NCI-H226 (cell line): Measurements from ENCODE around the gene PEDS1.
"Not testable (repeated sequence)": the region's sequence is repeated elsewhere in the genome, so short reads cannot be mapped to it uniquely, and the experiment has no call there.

ENCODE experiments used
- DNase-seq: peaks from one replicate; pipeline ENCODE4 v3.0.0-alpha.2; 2015

Gene PEDS1

DNA sequence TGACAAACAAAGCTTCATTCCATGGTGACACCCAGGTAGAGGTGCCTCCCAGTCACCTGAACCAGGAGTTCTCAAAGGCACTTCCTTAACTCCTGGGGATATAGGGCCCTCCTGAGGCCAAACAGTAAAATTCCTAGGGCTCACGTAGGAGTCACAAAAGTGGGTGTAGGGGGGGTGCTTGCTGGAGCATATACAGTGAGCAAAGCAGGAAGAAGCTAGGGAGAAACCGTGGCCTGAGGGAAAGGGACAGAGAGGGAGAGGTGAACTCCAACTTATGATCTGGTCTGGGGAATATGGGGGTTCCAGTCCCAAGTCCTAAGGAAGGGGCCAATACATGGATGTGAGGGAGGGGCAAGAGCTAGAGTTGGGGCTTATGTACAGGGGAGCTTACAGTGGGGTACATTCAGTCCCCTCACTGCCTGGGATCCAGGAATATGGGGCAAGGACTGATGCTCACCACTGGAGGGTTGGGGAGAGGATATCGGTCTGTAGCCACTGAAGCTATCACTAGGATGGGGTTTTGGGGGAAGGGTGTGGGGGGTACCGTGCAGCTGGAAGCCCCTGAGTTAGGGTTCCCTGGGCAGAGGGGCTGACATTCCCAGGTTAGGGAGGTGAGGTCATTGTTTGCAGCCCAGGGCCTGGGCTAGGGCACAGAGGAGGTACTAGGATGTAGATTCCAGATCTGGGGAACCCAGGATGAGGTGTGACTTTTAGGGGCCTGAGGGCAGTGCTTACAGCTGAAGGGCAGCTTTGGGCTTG is 950 bp downstream of the PEDS1 start:
- DNase-seq: no peak

DNA sequence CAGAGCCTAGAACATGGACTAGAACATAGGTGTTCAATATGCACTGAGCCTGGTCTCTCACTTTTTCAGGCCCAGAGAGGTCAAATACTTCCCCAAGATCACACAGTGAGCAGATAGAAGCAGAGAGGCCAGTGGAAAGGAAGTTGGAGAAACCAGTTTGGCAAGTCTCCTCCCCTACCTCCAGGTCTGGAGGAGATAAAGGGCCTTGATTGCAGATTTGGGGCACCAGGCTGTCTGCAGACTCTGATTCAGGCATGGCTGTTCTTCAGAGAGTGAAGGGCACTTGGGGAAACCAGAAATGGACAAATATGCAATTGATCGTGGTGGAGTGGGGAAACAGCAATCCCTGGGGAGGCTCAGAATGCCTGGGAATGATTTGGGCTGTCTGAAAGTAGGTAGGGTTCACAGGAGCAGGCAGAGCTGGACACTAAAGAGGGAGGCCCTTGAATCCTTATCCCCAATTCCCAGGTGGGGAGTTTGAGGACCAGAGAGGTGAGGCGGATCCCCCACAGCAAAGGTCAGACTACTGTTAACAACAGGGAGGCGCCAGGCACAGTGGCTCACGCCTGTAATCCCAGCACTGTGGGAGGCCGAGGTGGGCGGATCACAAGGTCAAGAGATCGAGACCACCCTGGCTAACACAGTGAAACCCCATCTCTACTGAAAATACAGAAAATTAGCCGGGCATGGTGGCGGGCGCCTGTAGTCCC is 2.3 kb downstream of the PEDS1 start:
- no peak for DNase-seq

DNA sequence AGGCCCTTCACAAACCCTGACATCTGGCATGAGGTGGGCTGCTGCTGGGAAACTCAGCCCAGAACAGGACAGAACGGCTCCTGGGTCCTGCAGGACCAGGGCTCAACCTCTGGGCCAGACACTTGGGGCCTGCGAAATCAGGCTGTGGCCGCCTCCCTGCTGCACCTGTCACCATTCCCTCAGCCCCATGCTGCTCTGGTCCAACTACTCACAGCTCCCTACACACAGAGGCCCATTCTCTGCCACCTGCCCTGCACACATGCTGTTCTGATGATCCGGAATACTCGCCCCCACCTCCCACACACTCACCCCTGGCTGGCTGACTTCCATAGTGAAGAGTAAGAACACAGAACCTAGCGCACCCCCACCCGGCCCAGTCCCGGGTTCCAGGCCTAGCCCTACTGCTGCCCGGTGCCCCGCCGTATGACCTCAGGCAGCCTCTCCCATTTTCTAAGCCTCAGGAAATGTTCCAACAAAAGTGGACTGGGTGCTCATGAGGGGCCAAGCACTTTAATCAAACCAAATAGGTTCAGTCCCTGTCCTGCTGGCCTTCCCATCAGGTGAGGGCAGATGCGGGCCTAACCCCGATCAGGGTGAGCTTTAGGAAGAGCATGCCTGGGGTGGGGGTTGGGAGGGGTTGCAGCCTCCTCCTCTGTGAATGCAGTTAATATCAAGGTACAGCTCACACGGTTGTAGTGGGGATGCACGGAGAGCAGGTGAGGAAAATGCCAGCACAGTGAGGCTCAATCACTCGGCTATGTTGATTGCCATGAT is 3.9 kb downstream of the PEDS1 start:
- DNase-seq: no peak

DNA sequence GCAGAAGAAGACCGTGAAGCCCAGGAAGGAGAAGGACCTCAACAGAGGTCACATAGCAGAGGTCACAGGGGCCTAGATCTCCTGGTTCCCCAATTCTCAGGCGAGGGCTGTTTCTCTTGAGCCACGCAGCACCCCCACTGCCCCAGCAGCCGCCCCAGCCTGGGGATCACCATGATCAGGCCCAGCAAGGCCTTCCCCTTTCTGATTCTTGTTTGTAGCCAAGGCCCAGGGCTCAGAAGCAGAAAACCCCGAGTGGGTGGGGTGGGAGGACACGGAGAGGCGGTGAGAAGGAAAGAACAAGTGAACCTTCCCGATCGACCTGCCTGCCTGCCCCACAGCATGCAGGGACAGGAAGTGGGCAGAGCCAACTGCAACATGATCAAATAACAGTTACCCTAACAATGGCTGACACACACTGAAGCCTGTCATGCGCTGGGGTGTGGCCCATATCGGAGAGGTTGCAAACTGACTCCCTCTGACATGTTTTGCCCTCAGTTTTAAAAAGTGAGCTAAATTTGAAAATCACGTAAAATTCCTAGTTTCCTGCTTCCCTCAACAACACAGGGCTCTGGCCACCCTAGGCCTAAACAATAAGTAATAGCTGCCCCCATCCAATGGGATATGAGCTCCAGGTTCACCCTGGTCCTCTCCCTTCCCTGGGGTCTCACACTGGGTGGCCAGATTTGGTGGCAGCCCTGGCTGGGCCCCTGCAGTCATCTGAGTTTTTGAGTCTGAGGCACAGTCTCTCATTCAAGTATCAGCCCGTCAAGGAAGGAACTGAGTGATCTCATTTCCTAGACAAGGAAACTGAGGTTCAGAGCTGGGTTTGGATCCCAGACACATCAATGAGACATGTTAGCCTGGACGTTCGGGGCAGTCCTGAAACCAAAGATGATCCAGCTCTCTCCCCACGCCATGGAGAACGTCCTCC is 6.5 kb downstream of the PEDS1 start:
- no peak for DNase-seq

- DNase-seq: no peak
These were observed 7.3 kb downstream of the PEDS1 start for GRCh38 chr20:50146214-50146613.

DNA sequence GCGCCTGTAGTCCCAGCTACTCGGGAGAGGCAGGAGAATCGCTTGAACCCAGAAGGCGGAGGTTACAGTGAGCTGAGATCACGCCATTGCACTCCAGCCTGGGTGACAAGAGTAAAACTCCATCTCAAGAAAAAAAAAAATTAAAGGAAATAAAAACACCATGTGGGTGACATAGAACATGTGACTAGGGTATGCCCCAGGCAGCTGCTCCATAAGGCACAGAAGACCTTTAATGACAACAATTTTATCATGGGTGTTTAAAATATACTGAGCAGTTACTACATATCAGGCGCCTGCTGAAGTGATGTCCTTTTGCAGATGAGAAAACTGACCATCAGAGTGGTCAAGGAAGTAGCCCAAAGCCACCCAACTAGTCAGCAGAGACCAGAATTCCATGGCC is 8.0 kb downstream of the PEDS1 start:
- DNase-seq: no peak

DNA sequence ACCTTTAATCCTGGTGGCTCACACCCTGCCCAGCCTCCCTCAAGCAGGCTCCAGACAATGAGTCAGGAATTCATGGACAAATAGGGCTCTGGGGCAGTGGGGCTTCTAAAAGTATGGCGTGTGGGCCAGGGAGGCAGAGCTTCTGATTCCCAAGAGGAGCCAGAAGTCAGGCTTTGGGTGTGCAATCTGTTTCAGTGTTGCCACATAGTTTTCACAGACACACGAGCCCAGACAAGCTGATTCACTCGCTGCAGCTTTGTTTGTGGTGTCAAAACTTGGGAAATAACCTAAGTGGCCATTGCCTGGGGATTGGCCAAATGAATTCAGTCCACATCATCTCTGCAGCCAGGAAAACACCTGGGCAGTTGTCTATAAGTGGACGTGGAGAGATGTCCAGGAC is 9.2 kb downstream of the PEDS1 start:
- peak; percentile 96 for DNase-seq

- DNase-seq: no peak
These were observed 10.7 kb downstream of the PEDS1 start for GRCh38 chr20:50142812-50143211.

- DNase-seq: no peak
These were observed 11.5 kb downstream of the PEDS1 start for GRCh38 chr20:50141811-50142561.

- DNase-seq: no peak
These were observed 12.4 kb downstream of the PEDS1 start for GRCh38 chr20:50141018-50141675.

DNA sequence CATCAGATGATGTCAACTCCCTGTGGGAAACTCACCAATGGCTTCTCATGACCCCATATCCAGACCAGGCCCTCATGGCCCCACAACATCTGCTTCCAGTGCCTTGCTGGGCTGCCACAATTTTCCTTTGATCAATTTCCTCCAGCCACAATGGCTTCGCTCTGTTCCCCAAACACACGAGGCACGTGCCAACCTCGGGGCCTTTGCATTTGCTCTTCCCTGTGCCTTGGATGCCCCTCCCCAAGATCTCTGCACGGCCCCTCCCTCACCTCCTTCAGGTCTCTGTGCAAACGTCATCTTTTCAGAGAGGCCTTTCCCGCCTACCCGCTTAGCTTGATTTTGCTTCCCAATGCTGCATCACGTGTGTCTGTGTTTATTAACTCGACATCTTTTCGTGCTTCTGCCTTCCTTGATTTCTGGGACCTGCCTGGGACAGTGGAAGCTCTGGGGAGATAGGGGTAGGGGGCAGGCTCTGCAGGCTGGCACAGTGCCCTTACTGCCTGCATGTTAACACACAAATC is 13.1 kb downstream of the PEDS1 start:
- no peak for DNase-seq

- DNase-seq: no peak
These were observed 14.8 kb downstream of the PEDS1 start for GRCh38 chr20:50138479-50139393.

DNA sequence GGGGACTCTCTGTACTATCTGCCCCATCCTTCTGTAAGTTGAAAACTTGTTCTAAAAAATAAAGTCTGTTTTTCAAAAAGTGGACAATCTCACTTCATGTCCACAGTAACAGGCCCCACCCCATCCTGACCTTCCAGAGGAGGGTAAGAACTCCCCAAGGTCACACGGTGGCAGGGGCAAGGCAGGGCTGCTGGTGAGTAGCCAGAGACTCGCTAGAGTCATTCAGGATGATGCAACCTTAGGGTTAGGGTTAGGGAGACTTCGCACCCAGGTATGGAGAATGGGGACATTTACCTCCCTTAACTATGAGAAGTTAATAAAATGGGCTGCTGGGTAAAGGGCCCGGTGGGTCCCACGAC is 15.4 kb downstream of the PEDS1 start:
- no peak for DNase-seq

GRCh38 chr20:50137702-50138101 is 15.8 kb downstream of the PEDS1 start:
- not testable (repeated sequence) for DNase-seq

- no peak for DNase-seq
These were observed 16.5 kb downstream of the PEDS1 start for GRCh38 chr20:50136822-50137599.

- DNase-seq: not testable (repeated sequence)
These were observed 18.4 kb downstream of the PEDS1 start for GRCh38 chr20:50135157-50135556.

DNA sequence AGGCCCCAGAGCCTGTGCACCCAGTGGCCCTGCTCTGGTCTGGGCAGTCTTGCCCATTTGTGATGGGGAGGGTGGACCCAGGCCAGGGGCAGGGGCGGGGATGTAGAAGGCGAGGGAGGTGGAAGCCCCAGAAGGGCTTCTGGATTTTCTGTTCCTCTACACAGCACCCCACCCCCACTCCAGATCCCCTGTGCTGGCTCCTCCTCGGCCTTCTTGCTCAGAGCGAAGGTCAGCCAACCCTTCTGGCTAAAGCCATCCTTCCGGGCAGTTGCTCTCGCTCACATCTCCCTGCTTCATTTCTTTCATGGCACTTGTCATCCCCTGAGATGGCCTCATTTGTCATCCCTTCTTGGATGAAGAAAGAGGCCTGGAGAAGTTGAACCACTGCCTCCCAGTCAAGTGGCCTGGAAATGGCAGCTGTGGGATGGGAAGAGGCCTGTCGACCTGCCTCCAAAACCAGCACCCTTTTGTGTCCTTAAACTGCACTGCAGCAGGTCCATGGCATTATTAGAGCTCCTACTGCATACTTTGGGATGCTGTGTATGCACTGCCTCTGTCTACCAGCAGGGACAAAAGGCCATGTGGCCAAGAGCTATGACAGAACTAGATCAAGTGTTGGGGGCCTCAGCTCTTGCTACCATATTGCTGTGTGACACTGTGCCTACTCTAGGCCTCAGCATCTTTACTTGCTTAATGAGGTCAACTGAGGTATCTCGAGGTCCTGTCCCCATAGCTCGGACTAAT is 19.9 kb downstream of the PEDS1 start:
- DNase-seq: no peak

DNA sequence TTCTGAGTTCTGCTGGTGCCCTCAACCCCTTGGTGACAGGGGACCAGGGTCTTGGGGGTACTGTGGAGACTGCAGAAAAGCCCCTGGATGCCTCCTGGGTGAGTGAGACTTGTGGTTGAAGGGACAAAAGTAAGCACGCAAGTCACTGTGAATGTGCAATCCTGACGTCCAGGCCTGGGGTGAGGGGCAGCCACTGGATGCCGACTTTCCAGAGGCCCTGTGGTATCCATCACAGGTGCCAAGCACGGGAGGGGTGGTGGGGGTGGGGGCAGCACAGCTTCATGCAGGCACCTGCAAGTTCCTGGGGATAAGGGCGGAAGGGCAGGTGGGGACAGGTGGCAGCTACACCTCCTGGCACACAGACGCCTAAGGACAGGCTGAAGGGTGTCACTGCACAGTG is 20.5 kb downstream of the PEDS1 start:
- no peak for DNase-seq
